HUES6 (cell line): ENCODE measurements around the gene TMEM72.

ENCODE experiments used
- H3K27ac ChIP-seq: 2 replicates; pipeline ENCODE4 v1.7.0; 2013; ENCODE audit warnings: low read depth, mild to moderate bottlenecking, low read length, inconsistent platforms
- H3K27me3 ChIP-seq: 2 replicates; pipeline ENCODE4 v1.6.1; 2013; ENCODE audit warnings: low read length; ENCODE audit not compliant: control insufficient read depth, insufficient read depth
- H3K36me3 ChIP-seq: 2 replicates; pipeline ENCODE4 v1.6.1; 2013; ENCODE audit warnings: low read length; ENCODE audit not compliant: control insufficient read depth, insufficient read depth
- H3K4me1 ChIP-seq: 2 replicates; pipeline ENCODE4 v1.6.1; 2013; ENCODE audit warnings: low read length; ENCODE audit not compliant: control insufficient read depth, insufficient read depth
- H3K4me3 ChIP-seq: 2 replicates; pipeline ENCODE4 v1.5.1; 2013; ENCODE audit warnings: low read depth, low read length
- H3K9ac ChIP-seq: one replicate; pipeline ENCODE4 v1.6.1; 2013; ENCODE audit warnings: mild to moderate bottlenecking, low read length
- H3K9me3 ChIP-seq: 2 replicates; pipeline ENCODE4 v1.6.1; 2013; ENCODE audit warnings: low read depth, low read length; ENCODE audit not compliant: control insufficient read depth, insufficient read depth

The TMEM72 gene

DNA sequence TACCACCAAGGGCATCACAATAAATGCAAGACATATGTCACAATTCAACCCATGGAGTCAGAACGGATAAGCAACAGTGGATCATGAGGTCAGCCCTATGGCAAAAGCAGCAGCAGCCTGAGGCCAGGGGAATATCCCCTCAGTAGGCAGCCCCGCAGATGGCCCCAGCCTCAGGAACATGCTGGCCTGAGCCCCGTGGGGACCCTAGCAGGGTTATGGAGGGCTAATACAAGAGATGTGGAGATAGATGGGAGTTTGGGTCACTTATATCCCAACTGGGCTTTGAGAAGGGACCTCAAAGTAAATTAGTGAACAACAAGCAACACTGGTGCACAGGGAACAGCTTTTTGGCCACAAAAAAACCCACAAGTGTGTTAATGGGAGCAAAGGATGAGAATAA is 9.1 kb downstream of the TMEM72 start:
- H3K9me3 ChIP-seq = peaks cover 3% of the 10 kb centered on the region; the same call in 1 of the 2 replicates
- no peak overlapping the region for H3K9ac ChIP-seq
- H3K27ac ChIP-seq = no peak overlapping the region
- no peak overlapping the region for H3K4me3 ChIP-seq
- H3K27me3 ChIP-seq = peaks cover 7% of the 10 kb centered on the region; the same call in 1 of the 2 replicates
- no peaks in the 10 kb centered on the region for H3K4me1 ChIP-seq
- no peaks in the 10 kb centered on the region for H3K36me3 ChIP-seq

DNA sequence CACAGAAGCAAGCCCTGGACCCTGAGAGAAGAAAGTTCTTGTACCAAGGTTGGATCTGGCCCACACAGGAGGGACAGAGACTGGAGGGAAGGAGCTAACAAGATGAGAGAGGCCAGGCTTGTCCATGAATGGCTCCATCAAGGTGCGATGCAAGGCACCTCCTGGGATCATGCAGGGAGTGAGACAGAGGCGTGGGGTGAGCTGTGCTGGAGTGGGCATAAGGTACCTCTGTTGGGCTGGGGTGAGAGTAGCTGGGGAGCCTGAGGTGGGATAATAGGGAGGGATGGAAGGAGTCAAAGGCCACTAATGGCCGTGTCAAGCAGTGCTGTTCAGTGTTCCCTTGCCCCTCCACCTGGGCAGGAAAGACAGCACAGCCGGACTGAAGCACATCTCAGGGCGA is 9.9 kb downstream of the TMEM72 start:
- Histone ChIP-seq H3K36me3 (no peaks in the 10 kb centered on the region), H3K27me3 (peaks cover 7% of the 10 kb centered on the region; the same call in 1 of the 2 replicates), H3K27ac (no peak overlapping the region), H3K4me3 (no peak overlapping the region), H3K9ac (no peak overlapping the region), H3K9me3 (peaks cover 3% of the 10 kb centered on the region; the same call in 1 of the 2 replicates), H3K4me1 (no peaks in the 10 kb centered on the region)

DNA sequence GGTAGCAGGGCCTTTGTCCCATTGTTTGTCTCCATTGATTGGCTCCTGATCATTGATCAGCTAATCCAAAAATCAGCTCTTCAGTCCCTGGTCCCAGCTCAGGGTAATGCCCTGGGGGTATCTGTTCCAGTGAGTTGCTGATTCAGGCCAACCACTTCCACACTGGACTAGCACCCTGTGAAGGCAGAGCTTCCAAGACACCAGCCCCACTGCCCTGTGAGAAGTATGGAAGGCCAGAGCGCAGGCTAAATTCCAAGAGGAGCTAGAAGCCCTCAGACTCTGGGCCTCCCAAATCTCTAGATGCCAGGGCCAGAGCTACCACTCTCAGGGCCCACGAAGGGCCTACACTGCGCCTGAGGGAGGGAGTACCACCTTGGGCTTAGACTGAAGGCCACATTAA is 10.4 kb downstream of the TMEM72 start:
- Histone ChIP-seq H3K36me3 (no peaks in the 10 kb centered on the region), H3K9me3 (peaks cover 3% of the 10 kb centered on the region; the same call in 1 of the 2 replicates), H3K27ac (no peak overlapping the region), H3K9ac (no peak overlapping the region), H3K4me3 (no peak overlapping the region), H3K27me3 (peaks cover 7% of the 10 kb centered on the region; the same call in 1 of the 2 replicates), H3K4me1 (no peaks in the 10 kb centered on the region)

DNA sequence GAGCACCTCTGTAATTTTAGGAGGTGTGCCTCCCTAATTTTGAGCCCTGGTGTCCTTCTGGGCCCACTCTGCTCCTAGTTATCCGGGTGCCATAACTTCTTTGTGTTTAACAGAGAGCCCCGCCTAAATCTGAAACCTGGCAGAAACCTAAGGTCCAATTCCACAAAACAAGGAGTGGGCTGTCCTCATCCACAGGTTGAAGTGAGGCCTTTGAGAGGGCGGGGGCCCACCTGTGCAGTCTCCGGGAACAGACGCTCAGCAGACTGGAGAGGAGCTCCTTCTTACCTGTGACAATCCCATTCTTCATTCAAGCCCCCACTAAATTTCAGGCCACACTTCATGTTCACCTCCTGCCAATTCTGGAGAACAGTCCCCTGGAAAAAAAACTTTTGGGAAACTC is 10.9 kb downstream of the TMEM72 start:
- Histone ChIP-seq H3K36me3 (no peaks in the 10 kb centered on the region), H3K4me3 (no peak overlapping the region), H3K4me1 (no peaks in the 10 kb centered on the region), H3K9me3 (peaks cover 3% of the 10 kb centered on the region; the same call in 1 of the 2 replicates), H3K27ac (no peak overlapping the region), H3K27me3 (peaks cover 7% of the 10 kb centered on the region; the same call in 1 of the 2 replicates), H3K9ac (no peak overlapping the region)

DNA sequence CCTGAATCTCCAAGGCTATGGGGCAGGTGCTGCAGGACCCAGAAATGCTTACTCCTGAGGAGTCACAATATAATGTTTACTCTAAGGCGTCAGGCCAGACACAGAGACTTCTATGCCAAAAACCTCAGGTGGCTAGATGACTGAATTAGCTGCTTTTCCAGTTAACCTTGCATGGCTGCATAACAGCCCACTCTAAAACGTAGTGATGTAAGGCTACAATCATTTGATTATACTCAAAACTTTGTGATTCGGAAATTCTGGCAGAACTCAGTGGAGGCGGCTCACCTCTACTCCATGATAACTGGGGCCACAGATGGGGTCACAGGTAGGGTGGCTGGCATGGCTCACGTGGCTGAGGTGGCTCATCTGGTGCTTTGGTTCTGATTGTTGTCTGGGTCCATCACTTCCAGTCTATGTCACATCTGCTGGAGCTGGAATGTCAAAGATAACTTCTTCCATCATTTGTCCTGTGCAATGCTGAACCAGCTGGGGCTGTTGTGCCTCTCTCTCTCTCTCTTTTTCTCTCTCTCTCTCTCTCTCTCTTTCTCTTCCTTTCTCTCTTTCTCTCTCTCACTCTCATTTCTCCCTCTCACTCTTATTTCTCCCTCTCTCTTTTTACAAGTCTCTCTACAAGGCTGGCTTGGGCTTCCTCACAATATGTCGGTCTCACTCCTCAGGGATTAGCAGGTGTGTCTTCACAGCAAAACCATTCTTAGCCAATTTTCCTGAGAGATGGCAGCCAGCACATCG is 11.8 kb downstream of the TMEM72 start:
- no peaks in the 10 kb centered on the region for H3K36me3 ChIP-seq

DNA sequence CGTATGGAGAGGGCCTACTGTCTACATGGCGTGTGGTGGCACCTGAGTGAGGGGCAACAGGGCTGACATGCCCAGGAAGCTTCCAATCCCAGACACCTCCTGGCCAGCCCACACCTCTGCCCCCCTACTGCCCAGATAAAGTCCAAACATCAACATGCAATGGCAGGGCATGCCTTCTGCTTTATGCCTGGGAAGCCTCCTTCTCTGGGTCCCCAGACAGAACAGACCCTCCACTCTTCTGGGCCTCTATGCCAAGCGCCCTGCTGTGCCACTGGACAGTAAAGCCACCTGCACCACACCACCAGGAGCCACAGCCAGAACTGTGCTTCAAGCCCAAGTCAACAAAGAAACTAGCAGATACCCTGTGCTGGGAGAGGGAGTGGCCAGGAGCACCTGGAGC is 12.5 kb downstream of the TMEM72 start:
- Histone ChIP-seq H3K9me3 (no peaks in the 10 kb centered on the region), H3K4me1 (no peaks in the 10 kb centered on the region), H3K9ac (no peak overlapping the region), H3K4me3 (no peak overlapping the region), H3K36me3 (no peaks in the 10 kb centered on the region), H3K27me3 (peaks cover 7% of the 10 kb centered on the region; the same call in 1 of the 2 replicates), H3K27ac (no peak overlapping the region)

More for the DNA sequence above, 11.8 kb downstream of the TMEM72 start:
- Histone ChIP-seq H3K27me3 (peaks cover 7% of the 10 kb centered on the region; the same call in 1 of the 2 replicates), H3K4me1 (no peaks in the 10 kb centered on the region), H3K27ac (no peak overlapping the region), H3K9me3 (peaks cover 3% of the 10 kb centered on the region; the same call in 1 of the 2 replicates), H3K4me3 (no peak overlapping the region), H3K9ac (no peak overlapping the region)

DNA sequence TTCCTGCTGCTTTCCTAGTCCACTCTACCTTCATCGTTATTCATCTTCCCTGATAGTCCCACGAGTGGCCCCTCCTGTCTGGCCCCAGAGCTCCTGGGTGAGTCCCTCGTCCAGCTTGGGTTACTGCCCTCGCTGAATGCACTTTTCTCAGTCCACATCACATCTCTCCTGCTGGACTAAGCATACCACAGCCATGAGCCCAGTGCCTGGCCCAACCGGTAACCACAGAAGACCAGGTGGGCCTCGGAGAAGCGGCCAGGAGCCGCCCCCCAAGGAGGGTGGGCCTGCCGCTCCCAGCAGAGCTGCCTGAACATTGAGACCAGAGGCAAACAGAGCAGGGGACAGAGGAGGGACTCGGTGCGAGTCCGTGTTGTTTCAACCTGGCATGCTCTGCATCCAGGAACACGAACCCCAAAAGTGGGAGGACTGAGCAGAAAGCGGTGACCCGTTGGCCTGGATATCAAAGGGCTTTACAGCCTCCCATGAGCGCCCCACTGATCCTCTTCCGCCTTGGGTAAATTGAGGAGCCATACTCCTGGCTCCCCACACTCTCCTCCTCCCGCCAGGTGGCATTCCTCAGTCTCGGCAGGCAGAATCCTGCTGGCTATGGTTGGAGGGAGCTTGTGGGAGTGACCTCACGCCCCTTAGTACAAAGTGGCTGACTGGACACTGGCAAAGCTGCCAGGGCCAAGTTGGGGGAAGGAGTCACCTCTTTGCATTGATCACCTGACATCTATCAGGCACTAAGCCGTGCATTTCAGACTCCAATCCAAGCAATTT is 13.3 kb downstream of the TMEM72 start:
- no peak overlapping the region for H3K4me3 ChIP-seq
- H3K27me3 ChIP-seq = peaks cover 7% of the 10 kb centered on the region; the same call in 1 of the 2 replicates
- no peak overlapping the region for H3K27ac ChIP-seq
- no peaks in the 10 kb centered on the region for H3K4me1 ChIP-seq
- H3K9me3 ChIP-seq = no peaks in the 10 kb centered on the region
- H3K9ac ChIP-seq = no peak overlapping the region
- H3K36me3 ChIP-seq = no peaks in the 10 kb centered on the region

DNA sequence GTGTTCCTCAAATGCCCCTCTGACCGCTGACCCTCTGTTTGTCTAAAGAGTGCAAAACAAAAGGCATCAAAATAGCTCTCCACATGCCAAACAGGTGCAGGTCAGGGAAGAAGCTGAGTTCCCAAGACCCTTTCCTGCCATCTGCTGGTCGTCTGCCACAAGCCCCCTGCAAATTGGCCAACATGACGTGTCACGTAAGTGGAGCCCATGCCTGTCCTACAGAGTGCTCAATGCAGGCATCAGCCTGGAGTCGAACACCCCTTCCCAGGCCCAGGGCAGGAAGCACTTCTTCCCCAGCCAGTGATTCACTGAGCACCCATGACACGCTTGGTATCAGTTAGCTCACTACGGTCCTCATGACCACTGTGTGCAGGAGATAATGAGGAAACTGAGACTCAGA is 14.1 kb downstream of the TMEM72 start:
- Histone ChIP-seq H3K4me1 (no peaks in the 10 kb centered on the region), H3K9ac (no peak overlapping the region), H3K27me3 (peaks cover 7% of the 10 kb centered on the region; the same call in 1 of the 2 replicates), H3K4me3 (no peak overlapping the region), H3K36me3 (no peaks in the 10 kb centered on the region), H3K9me3 (no peaks in the 10 kb centered on the region), H3K27ac (no peak overlapping the region)

DNA sequence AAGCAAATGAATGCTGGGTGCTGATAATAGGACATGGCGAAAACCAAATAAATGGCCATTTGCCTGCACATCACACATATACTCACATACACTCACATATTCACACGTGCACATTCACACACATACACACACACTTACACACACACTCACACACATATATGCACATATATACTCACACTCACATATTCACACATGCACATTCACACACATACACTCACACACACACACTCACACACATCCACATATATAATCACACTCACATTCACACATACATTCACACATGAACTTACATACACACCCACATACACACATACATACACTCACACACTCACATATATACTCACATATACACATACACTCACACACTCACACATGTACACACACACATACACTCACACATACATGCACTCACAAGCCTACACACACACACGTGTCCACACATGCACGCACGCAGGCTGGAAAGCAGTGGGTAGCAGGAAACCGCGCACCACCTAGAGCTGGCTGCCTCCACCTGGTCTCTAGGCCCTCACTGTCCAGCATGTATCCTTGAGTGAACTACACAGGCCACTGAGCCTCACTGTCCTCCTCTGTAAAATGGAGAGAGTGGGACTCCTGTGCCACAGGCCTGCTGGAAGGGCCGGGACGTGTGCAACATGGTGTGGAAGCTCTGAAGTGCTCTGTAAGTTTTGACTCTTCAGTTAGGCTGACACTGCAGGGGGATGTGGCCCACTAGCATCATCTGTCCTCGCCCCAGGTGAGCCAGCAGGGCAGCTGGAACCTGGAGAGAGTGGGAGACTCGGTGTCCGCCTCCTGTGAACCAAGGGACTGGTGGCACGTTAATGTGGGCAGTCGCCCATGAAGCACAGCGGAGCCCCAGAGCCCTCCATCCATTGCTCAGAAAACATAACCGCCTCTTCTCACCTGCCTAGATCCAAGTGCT is 14.9 kb downstream of the TMEM72 start:
- Histone ChIP-seq H3K4me1 (no peaks in the 10 kb centered on the region), H3K27me3 (peaks cover 7% of the 10 kb centered on the region; the same call in 1 of the 2 replicates), H3K9me3 (no peaks in the 10 kb centered on the region), H3K27ac (no peak overlapping the region), H3K36me3 (no peaks in the 10 kb centered on the region), H3K4me3 (no peak overlapping the region), H3K9ac (no peak overlapping the region)

DNA sequence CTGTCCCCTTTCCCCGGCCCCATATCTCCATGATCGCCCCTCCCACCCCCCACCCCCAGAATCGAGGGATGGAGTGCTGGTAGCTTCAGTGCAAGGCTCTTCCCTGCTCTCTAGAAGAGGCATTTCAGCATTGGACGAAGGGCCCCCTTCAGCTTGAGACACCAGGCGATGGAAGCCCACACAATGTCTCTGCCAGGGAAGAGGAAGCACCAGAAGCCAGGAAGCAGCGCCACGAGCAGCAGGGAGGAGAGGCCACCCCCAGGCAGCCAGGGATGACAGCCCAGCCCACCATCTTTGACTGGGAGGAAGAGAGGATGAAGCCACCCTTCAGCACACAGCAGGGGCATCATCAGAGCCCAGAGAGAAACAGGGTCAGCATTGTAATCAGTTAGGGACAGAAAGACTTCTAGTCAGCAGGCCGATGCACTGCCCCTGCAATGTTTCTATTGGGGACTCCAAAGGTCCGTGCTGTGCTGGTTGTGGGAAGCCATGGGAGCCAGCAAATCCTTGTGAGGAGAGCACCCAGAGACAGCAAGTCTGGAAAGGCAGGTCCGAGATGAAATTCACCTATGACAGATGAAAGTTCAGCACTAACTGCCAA is 15.7 kb downstream of the TMEM72 start:
- no peaks in the 10 kb centered on the region for H3K4me1 ChIP-seq
- no peak overlapping the region for H3K4me3 ChIP-seq
- H3K27ac ChIP-seq = no peak overlapping the region
- H3K9ac ChIP-seq = no peak overlapping the region
- H3K27me3 ChIP-seq = peaks cover 7% of the 10 kb centered on the region; the same call in 1 of the 2 replicates
- no peaks in the 10 kb centered on the region for H3K9me3 ChIP-seq
- no peaks in the 10 kb centered on the region for H3K36me3 ChIP-seq
